Upper lobe of right lung (tissue), 1 donor: Measurements from ENCODE around the gene GLDN. TPM values are rescaled to one million over a fixed set of nuclear protein-coding genes. Genes with fewer than 3 reads are reported as not detected.

Source experiments
- ATAC-seq: fragments of 200-7000 bp; cut with Tn5 transposase; one replicate; pipeline ENCODE4 v1.9.1; 2020; ENCODE audit warnings: mild to moderate bottlenecking, moderate library complexity
- DNase-seq: peaks from one replicate; pipeline ENCODE4 v3.0.0-alpha.2; 2020
- H3K27ac ChIP-seq: fragments of 200-600 bp; one replicate; pipeline ENCODE4 v1.8.0; 2022
- H3K27me3 ChIP-seq: fragments of 200-600 bp; one replicate; pipeline ENCODE4 v1.8.0; 2022; ENCODE audit warnings: mild to moderate bottlenecking
- H3K36me3 ChIP-seq: fragments of 200-600 bp; one replicate; pipeline ENCODE4 v1.8.0; 2022
- H3K4me1 ChIP-seq: fragments of 200-600 bp; one replicate; pipeline ENCODE4 v1.8.0; 2022
- H3K4me3 ChIP-seq: fragments of 200-600 bp; one replicate; pipeline ENCODE4 v1.8.0; 2022; ENCODE audit warnings: mild to moderate bottlenecking
- H3K9me3 ChIP-seq: fragments of 200-600 bp; one replicate; pipeline ENCODE4 v1.8.0; 2022
- intact Hi-C: fragments of 100-400 bp; cut with DNase I; formaldehyde crosslinking; loops from one replicate; pipeline ENCODE4 v1.11.0; 2022
- microRNA-seq: library from miRNA; unstranded; fragments of <30 nt; microRNA quantifications from one replicate; pipeline ENCODE4 v1.2.0, GENCODE V29; 2020; ENCODE audit warnings: borderline microRNAs expressed
- total RNA-seq: library from RNA; stranded (reverse); fragmentation: NEBNext Ultra II Directional; extraction: Animal tissue kit (Norgen Biotek cat#: 25700); gene quantifications from one replicate; pipeline ENCODE4 v1.2.1, GENCODE V29; 2021
- TF ChIP-seq, protein P1 (sequence below): fragments of 200-600 bp; IDR thresholded peaks from one replicate; pipeline ENCODE4 v1.8.0; 2022; ENCODE audit warnings: antibody characterized with exemption
- donor health status: DM: no; HTN: yes; CAD: no; lungs with severe emphysema.

Gene GLDN
- total RNA-seq, 1 donor from 2014 or later, result 21.8 TPM

DNA sequence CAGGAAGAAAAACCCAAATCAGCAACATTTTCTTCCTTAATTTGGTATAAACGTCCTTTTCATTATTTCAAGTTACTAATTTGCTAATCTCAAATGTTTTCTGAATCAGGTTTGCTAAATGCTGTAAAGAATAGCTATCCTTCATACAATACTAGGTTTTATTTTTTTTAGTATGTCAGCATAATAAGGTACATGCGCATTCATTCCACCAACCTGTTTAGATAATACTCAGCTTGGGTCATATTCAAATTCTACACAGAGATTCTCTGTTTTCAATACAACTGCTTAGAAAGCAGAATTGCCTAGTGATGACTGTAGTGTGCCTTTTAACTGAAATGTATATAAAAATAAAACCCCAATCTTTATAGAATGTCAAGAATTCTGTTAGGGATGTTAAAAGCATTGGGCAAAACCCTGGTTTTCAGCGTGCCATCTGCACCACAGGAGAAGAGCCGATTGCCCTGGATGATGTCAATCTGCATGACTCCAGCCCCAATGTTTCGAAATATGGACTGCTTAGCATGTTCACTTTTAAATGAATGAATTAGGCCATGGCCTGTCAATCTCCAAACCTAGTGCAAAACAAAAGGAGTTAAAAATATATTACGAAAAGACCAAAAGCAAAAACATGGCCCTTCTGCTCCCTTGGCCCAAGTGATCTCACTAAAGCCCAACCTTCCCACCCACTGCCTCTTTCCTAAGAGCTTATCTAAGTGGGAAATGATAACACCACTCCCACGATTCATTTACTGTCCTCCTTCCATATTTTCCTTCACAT lies 107.4 kb downstream of the GLDN start:
- no peaks in the 10 kb centered on the region for H3K27me3 ChIP-seq
- no peaks in the 10 kb centered on the region for H3K4me1 ChIP-seq
- H3K4me3 ChIP-seq, result no peak overlapping the region
- DNase-seq, result no peak
- H3K9me3 ChIP-seq, result no peaks in the 10 kb centered on the region
- intact Hi-C loops, result no loop called here
- H3K27ac ChIP-seq, result no peak overlapping the region
- H3K36me3 ChIP-seq, result peaks cover 54% of the 10 kb centered on the region
- TF ChIP-seq, protein P1, sequence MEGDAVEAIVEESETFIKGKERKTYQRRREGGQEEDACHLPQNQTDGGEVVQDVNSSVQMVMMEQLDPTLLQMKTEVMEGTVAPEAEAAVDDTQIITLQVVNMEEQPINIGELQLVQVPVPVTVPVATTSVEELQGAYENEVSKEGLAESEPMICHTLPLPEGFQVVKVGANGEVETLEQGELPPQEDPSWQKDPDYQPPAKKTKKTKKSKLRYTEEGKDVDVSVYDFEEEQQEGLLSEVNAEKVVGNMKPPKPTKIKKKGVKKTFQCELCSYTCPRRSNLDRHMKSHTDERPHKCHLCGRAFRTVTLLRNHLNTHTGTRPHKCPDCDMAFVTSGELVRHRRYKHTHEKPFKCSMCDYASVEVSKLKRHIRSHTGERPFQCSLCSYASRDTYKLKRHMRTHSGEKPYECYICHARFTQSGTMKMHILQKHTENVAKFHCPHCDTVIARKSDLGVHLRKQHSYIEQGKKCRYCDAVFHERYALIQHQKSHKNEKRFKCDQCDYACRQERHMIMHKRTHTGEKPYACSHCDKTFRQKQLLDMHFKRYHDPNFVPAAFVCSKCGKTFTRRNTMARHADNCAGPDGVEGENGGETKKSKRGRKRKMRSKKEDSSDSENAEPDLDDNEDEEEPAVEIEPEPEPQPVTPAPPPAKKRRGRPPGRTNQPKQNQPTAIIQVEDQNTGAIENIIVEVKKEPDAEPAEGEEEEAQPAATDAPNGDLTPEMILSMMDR, result no peak
- no peak for ATAC-seq

DNA sequence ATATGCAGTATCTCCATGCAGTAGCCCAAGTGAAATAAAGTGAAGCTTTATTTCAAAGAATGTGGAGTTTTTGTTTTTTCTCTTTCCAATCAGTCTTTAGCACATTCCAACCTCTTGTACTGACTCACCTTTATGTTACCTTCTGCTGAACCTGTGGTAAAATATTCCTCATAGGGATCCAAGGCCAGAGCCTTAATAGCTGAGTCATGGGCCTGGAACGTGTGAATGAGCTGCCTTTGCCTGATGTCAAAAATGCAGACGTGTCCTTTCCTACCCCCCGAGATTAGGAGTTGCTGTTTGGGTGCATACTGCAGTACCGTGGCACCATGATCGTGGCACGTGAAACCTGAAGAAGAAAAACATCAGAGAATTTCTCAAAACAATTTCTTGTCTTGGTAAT lies 108.5 kb downstream of the GLDN start:
- H3K27me3 ChIP-seq, result no peaks in the 10 kb centered on the region
- peaks cover 63% of the 10 kb centered on the region for H3K36me3 ChIP-seq
- TF ChIP-seq, protein P1, result no peak
- no peaks in the 10 kb centered on the region for H3K4me1 ChIP-seq
- ATAC-seq (no peak), DNase-seq (no peak)
- intact Hi-C loops, result no loop called here
- H3K27ac ChIP-seq, result no peak overlapping the region
- H3K4me3 ChIP-seq, result no peak overlapping the region
- no peaks in the 10 kb centered on the region for H3K9me3 ChIP-seq

Small RNA genes within 50 kb of the gene (microRNA-seq; reads per million reads assigned to microRNA genes)
- gene MIR7973-1 (not detected), gene MIR7973-2 (not detected)

Other genes starting within 250 kb of the GLDN start
- 10.9 TPM for gene TNFAIP8L3, start 246.7 kb upstream of the GLDN start, total RNA-seq
- gene CYP19A1, start 3.1 kb upstream of the GLDN start, total RNA-seq, result 0.58 TPM